Measurements from ENCODE around the gene SMIM24. TPM values are rescaled to one million over a fixed set of nuclear protein-coding genes. Genes with fewer than 3 reads are reported as not detected.

The SMIM24 gene
- total RNA-seq, 1 donor from 2014 or later: not detected

DNA sequence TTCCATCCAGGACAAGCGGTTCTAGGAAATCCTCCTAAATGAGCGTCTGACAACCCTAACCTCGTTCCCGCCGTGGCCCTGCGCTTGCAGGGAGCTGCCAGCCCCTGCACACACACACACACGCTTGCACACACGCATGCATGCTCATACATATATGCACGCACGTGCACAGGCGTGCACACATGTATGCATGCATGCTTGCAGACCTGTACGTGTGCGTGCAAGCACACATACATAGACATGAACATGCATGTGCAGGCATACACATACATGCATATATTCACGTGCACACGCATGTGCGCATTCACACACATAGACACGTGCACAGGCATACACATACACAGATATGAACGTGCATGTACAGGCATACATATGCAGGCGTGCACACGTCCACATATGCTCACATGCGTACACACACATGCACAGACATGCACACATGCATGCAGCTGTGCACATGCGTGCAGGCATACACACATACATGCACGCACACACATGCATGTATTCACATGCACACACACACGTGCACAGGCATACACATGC is 35.6 kb downstream of the SMIM24 start:
- Histone ChIP-seq H3K27ac (no peak overlapping the region), H3K9me3 (no peaks in the 10 kb centered on the region), H3K4me3 (peak overlapping the region in 1 of 2 donors; percentile 22), H3K27me3 (no peaks in the 10 kb centered on the region), H3K36me3 (peaks cover 43 to 72% of the 10 kb centered on the region in 2 donors), H3K4me1 (peaks cover 0 to 21% of the 10 kb centered on the region in 2 donors)
- TF ChIP-seq, protein P1, sequence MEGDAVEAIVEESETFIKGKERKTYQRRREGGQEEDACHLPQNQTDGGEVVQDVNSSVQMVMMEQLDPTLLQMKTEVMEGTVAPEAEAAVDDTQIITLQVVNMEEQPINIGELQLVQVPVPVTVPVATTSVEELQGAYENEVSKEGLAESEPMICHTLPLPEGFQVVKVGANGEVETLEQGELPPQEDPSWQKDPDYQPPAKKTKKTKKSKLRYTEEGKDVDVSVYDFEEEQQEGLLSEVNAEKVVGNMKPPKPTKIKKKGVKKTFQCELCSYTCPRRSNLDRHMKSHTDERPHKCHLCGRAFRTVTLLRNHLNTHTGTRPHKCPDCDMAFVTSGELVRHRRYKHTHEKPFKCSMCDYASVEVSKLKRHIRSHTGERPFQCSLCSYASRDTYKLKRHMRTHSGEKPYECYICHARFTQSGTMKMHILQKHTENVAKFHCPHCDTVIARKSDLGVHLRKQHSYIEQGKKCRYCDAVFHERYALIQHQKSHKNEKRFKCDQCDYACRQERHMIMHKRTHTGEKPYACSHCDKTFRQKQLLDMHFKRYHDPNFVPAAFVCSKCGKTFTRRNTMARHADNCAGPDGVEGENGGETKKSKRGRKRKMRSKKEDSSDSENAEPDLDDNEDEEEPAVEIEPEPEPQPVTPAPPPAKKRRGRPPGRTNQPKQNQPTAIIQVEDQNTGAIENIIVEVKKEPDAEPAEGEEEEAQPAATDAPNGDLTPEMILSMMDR (IDR thresholded peaks at IDR 0.05): no peak
- no peak for DNase-seq (ENCODE audit: low spot score in 2 of 2)
- intact Hi-C loops (cut with DNase I): no loop called here

DNA sequence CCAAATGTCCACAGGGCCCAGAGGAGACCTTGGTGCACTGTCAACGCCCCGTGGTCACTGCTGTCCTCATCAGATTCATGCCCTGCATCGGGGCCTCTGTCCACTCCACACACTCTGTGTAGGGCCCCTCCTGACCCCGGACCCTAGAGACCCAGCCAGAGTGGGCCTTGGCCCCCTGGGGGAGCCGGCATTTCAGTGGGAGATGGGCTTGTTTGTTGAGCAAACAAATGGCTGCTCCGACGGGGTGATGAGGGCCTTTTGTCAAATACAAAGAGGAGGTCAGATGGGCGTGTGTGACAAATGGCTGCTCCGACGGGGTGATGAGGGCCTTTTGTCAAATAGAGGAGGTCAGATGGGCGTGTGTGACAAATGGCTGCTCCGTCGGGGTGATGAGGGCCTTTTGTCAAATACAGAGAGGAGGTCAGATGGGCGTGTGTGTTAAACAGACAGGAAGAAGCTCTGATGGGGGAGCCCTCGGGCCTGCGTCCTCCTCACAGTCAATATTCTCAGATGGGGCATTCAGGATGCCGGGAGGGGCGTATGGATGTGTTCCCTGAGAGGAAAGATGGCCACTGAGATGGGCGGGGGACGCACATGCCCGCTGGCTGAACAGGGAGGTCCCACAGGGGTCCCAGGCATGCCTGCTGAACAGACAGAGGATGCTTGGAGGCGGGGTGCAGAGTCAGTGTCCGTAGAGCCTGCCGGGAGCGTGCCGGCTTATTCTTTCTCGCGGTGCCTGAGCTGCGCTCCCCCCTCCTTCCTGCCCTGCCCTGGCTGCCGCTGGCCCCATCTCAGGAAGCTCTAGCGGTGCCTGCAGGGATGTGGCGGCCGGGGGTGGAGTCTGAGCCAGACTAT is 36.3 kb downstream of the SMIM24 start:
- Histone ChIP-seq H3K4me1 (peaks cover 0 to 21% of the 10 kb centered on the region in 2 donors), H3K27ac (peak overlapping the region; percentile 9 to 56)

DNA sequence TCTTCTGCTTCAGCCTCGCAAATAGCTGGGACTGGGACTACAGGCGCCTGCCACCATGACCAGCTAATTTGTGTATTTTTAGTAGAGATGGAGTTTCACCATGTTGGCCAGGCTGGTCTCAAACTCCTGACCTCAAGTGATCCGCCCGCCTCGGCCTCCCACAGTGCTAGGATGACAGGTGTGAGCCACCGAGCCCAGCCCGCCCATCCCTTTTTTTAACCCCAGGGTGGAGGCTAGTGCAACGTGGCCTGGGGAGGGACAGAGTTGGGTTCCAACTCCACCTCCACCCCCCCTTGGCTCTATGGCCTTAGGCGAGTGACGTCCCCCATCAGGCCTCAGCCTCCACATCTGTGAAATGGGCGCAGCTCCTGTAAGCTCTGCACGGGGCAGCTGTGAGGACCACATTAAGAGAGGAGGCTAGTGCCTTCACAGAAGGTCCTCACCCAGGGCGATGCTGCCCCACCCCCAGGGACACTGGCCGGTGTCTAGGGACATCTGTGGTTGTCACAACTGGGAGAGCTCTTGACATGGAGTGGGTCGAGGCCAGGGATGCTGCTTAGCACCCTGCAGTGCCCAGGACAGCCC is 37.7 kb downstream of the SMIM24 start:
- Histone ChIP-seq H3K4me3 (no peak overlapping the region), H3K9me3 (no peaks in the 10 kb centered on the region), H3K36me3 (peaks cover 35 to 66% of the 10 kb centered on the region in 2 donors), H3K27ac (peak overlapping the region; percentile 60 to 71), H3K4me1 (peaks cover 0 to 21% of the 10 kb centered on the region in 2 donors), H3K27me3 (no peaks in the 10 kb centered on the region)
- DNase-seq (ENCODE audit: low spot score in 2 of 2): no peak
- intact Hi-C loops (cut with DNase I): no loop called here
- TF ChIP-seq, protein P1 (IDR thresholded peaks at IDR 0.05): no peak

More for the DNA sequence above, 36.3 kb downstream of the SMIM24 start:
- no peaks in the 10 kb centered on the region for H3K9me3 ChIP-seq
- no peaks in the 10 kb centered on the region for H3K27me3 ChIP-seq
- peak overlapping the region in 1 of 2 donors; percentile 22 for H3K4me3 ChIP-seq
- DNase-seq (ENCODE audit: low spot score in 2 of 2): no peak
- intact Hi-C loops (cut with DNase I): no loop called here
- TF ChIP-seq, protein P1 (IDR thresholded peaks at IDR 0.05): no peak
- H3K36me3 ChIP-seq: peaks cover 36 to 65% of the 10 kb centered on the region in 2 donors

DNA sequence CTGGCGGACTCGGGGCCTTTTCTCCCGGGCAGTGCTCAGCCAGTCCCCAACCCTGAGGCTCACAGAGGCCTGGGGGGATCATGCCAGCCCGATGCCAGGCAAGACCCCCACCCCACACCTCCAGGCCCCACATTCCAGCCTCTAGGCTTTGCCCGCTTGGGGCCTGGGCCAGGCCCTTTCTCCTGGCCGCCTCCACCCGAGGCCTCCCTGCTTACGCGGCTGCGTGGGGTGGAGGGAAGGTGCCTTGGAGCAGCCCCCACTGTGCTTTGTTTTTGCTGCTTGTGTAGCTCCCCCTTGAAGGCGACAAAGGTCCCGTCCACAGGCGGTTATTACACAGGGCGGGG is 38.4 kb downstream of the SMIM24 start:
- Histone ChIP-seq H3K27me3 (no peaks in the 10 kb centered on the region), H3K36me3 (peaks cover 40 to 67% of the 10 kb centered on the region in 2 donors), H3K4me3 (no peak overlapping the region), H3K9me3 (no peaks in the 10 kb centered on the region), H3K4me1 (peaks cover 0 to 21% of the 10 kb centered on the region in 2 donors), H3K27ac (peak overlapping the region; percentile 60 to 71)
- intact Hi-C loops (cut with DNase I): no loop called here
- TF ChIP-seq, protein P1 (IDR thresholded peaks at IDR 0.05): no peak
- no peak for DNase-seq (ENCODE audit: low spot score in 2 of 2)

DNA sequence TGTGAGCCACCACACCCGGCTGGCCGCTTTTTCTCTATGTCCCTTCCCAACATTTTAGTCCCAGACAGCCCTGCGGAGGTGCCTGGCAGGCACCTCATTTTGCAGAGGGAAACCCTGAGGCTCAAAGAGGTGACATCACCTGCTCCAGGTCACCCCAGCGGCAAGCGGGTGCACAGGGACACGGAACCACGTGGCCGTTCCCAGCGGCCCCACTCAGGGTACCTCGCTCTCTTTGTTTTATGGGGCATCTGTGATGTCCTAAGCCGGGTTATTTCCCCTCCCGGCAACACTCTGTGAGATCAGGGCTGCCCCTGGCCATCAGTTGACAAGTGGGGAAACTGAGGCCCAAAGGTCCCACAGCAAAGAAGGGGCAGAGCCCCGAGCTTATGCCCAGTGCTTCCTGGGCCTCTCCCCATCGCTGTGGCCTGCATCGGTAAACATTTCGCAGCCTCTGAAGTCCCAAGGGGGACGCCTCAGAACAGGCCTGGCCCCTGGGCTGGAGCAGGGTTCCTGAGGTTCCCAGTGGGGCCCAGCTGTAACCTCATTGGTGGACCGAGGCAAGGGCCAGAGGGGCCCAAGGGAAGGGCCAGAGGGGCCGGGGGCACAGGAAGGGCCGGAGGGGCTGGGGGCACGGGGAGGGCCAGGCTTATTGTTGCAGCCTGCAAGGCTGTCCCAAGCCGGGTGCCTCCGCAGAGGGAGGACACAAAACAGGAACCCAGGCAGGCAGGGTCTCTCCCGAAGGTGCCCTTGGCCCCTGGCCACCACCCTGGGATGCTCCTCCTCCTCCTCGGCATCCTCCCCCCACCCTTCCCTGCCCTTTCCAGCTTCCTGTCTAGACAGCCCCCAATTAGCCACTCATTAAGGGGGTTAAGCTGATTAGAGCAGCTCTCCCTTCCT is 39.0 kb downstream of the SMIM24 start:
- H3K27ac ChIP-seq: peak overlapping the region; percentile 60 to 71
- no peaks in the 10 kb centered on the region for H3K27me3 ChIP-seq
- no peak for DNase-seq (ENCODE audit: low spot score in 2 of 2)
- H3K4me3 ChIP-seq: no peak overlapping the region
- intact Hi-C loops (cut with DNase I): no loop called here
- no peaks in the 10 kb centered on the region for H3K9me3 ChIP-seq
- TF ChIP-seq, protein P1 (IDR thresholded peaks at IDR 0.05): no peak
- peaks cover 0 to 21% of the 10 kb centered on the region in 2 donors for H3K4me1 ChIP-seq
- H3K36me3 ChIP-seq: peaks cover 43 to 67% of the 10 kb centered on the region in 2 donors
